HL-60 (cell line): ENCODE data around the gene ELP2.

Source experiments
- CTCF ChIP-seq: IDR thresholded peaks from one replicate; pipeline ENCODE4 v1.5.1; 2011; ENCODE audit warnings: low read length, control low read depth, inconsistent platforms; ENCODE audit not compliant: insufficient read depth
- POLR2AphosphoS5 ChIP-seq: IDR thresholded peaks from 2 replicates; pipeline ENCODE4 v1.6.1; 2012; ENCODE audit warnings: low read depth
- REST ChIP-seq: IDR thresholded peaks from 2 replicates; pipeline ENCODE4 v1.6.1; 2012; ENCODE audit warnings: low read depth; ENCODE audit not compliant: insufficient replicate concordance

GRCh38 chr18:36107477-36107876 is 22.2 kb upstream of the ELP2 start:
- TF ChIP-seq POLR2AphosphoS5, result no peak
- no peak for TF ChIP-seq CTCF
- TF ChIP-seq REST, result no peak
